GM08714 (cell line): ENCODE data around the gene PITPNM3.

Experiments
- H3K4me3 ChIP-seq: fragments of 200-500 bp; sonication (Bioruptor generic); 2 replicates; pipeline ENCODE4 v1.5.1; 2014; ENCODE audit warnings: mild to moderate bottlenecking, low read length, inconsistent platforms
- ZNF274 ChIP-seq: IDR thresholded peaks from 2 replicates; pipeline ENCODE4 v1.6.1; 2012; ENCODE audit warnings: mild to moderate bottlenecking, low read depth, low read length

The PITPNM3 gene

GRCh38 chr17:6461246-6461645, 95.1 kb downstream of the PITPNM3 start:
- no peak for TF ChIP-seq ZNF274
- H3K4me3 ChIP-seq = no peak overlapping the region

GRCh38 chr17:6460531-6461161, 95.7 kb downstream of the PITPNM3 start:
- H3K4me3 ChIP-seq = no peak overlapping the region
- TF ChIP-seq ZNF274 = no peak

- no peak overlapping the region for H3K4me3 ChIP-seq
- no peak for TF ChIP-seq ZNF274
Measured at GRCh38 chr17:6458460-6458950, 97.8 kb downstream of the PITPNM3 start.

GRCh38 chr17:6457688-6458459, 98.5 kb downstream of the PITPNM3 start:
- no peak for TF ChIP-seq ZNF274
- no peak overlapping the region for H3K4me3 ChIP-seq

- no peak overlapping the region for H3K4me3 ChIP-seq
- no peak for TF ChIP-seq ZNF274
Measured at GRCh38 chr17:6456914-6457687, 99.3 kb downstream of the PITPNM3 start.

GRCh38 chr17:6456321-6456720, 100.0 kb downstream of the PITPNM3 start:
- no peak for TF ChIP-seq ZNF274
- no peak overlapping the region for H3K4me3 ChIP-seq

GRCh38 chr17:6455321-6455705, 101.0 kb downstream of the PITPNM3 start:
- no peak for TF ChIP-seq ZNF274
- no peak overlapping the region for H3K4me3 ChIP-seq

- TF ChIP-seq ZNF274 = no peak
- no peak overlapping the region for H3K4me3 ChIP-seq
Measured at GRCh38 chr17:6454495-6455320, 101.6 kb downstream of the PITPNM3 start.

GRCh38 chr17:6453279-6454024, 102.9 kb downstream of the PITPNM3 start:
- no peak for TF ChIP-seq ZNF274
- H3K4me3 ChIP-seq = no peak overlapping the region

GRCh38 chr17:6452471-6453266, 103.7 kb downstream of the PITPNM3 start:
- no peak overlapping the region for H3K4me3 ChIP-seq
- TF ChIP-seq ZNF274 = no peak

GRCh38 chr17:6450926-6451832, 105.2 kb downstream of the PITPNM3 start:
- TF ChIP-seq ZNF274 = no peak
- no peak overlapping the region for H3K4me3 ChIP-seq

- no peak overlapping the region for H3K4me3 ChIP-seq
- TF ChIP-seq ZNF274 = no peak
Measured at GRCh38 chr17:6449307-6449706, 107.0 kb downstream of the PITPNM3 start.
